PFSK-1 (cell line): ENCODE data around the gene MANEAL.

Source experiments
- FOXP2 ChIP-seq: optimal IDR thresholded peaks from 2 replicates; pipeline ENCODE3; 2011; ENCODE audit warnings: borderline replicate concordance, control low read depth, inconsistent platforms; ENCODE audit not compliant: insufficient read depth; ENCODE audit errors: extremely low read length, extremely low read depth
- POLR2AphosphoS5 ChIP-seq: IDR thresholded peaks from 2 replicates; pipeline ENCODE4 v1.6.1; 2012; ENCODE audit warnings: low read depth, mild to moderate bottlenecking, control low read depth, low read length, moderate library complexity
- TAF1 ChIP-seq: IDR thresholded peaks from 2 replicates; pipeline ENCODE4 v1.6.1; 2012; ENCODE audit warnings: low read length, control low read depth, borderline replicate concordance; ENCODE audit not compliant: insufficient read depth

GRCh38 chr1:37793773-37794371 is at the start of gene MANEAL:
- TF ChIP-seq FOXP2, result peak; percentile 11
- no peak for TF ChIP-seq TAF1
- TF ChIP-seq POLR2AphosphoS5, result 0 out of 2 replicates have a peak, but pooled peaks have one; percentile 21
